NCI-H82 treated with DMSO at 0.1 percent for 48 hours (cell line): ENCODE data around the gene ABCC8.

ENCODE experiments used
- DNase-seq: peaks from one replicate; lab custom pipeline; 2025; ENCODE audit not compliant: unreplicated experiment; lab: John Stamatoyannopoulos, UW

ABCC8 gene

GRCh38 chr11:17476317-17477083 is at the start of gene ABCC8:
TSS of gene ABCC8 (minus strand) at chr11:17476845. CDS start at chr11:17476776, 69 bp downstream.
- DNase-seq: no peak

- DNase-seq: no peak
These were observed 49.7 kb upstream of the ABCC8 start for GRCh38 chr11:17526326-17526725.

DNA sequence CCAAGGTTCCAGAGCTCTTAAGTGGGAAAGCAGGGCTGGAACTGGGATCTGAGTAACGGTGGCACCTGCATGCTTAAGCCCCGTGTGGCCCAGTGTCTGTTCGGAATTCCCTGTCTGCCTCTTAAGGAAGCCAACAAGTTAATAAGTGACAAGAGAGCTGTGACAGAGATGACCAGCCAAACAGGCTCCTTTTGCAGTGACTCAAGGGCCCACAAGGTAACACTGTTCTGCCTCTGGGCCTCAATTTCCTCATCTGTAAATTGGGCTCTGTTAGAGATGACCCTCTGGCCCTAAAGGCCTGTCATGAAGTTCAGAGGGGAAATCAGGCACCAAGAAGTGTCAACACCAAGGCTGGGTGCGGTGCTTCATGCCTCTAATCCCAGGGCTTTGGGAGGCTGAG is 48.9 kb upstream of the ABCC8 start:
- DNase-seq: no peak

- no peak for DNase-seq
These were observed 47.6 kb upstream of the ABCC8 start for GRCh38 chr11:17524221-17524620.

DNA sequence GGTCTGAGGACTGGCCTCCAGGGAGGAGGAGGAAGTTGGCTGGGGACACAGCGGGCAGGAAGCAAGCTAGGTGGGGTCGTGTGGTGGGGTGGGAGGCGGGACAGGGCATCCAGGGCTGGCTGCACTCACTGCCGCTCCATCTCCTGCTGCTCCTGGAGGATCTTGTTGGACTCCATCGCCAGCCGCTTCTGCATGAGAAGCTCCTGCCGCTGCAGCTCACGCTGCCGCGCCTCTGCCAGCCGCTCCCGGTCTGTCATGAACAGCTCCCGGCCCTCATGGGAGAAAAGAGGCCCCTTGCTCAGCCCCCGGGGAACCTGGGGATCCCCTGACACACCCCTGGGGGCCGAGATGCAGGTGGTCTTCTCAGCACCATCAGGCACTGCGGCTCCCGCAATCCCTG is 46.0 kb upstream of the ABCC8 start:
- no peak for DNase-seq

GRCh38 chr11:17521106-17521900 is 44.7 kb upstream of the ABCC8 start:
- no peak for DNase-seq

GRCh38 chr11:17519061-17519885 is 42.6 kb upstream of the ABCC8 start:
- no peak for DNase-seq

DNA sequence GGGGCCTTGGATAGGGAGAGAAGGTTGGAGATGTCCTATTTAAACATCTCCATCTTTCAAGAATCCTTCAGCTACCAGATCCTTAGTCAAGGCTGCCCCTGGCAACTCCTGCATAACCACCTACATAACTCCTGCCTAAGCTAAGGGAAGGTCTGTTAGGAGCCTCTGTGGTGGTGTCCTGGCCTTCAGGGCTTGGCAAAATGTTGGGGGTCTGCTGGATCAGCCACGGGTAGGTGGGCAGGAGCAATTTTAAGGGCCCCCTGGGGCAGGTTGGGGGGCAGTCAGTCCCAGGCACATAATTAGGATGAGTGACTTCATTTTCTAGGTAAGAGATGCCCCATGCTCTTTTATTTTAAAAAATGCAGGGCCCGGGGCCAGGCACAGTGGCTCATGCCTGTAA is 41.7 kb upstream of the ABCC8 start:
- DNase-seq: no peak

GRCh38 chr11:17517186-17517585 is 40.5 kb upstream of the ABCC8 start:
- no peak for DNase-seq

DNA sequence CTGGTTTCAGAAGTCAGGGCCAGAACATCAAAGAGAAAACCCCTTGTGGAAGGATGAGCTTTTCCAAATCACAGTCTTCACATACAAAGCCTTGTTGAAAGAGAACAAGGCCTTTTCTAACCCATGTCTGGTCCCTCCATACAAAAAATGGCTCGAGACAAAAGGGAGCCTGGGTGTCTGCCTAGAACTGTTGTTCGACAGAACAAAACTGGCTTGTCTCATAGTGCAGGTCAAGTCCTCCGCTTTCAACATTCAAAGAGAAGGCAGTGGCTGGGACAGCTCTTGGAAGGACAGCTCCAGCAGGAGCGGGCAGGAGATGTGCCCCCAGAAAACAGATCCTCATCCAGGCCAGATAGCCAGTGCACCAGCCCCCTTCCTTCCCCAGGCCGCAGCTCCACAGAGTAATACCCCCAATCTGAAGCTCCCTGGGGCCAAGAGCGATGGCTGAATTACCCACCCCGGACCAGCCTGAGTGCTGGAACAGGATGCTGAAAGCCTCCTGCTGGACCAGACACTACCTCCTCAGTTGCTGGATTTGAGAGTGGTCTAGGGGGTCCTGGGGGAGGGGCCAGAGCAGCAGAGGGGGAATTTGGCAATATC is 40.0 kb upstream of the ABCC8 start:
- no peak for DNase-seq

DNA sequence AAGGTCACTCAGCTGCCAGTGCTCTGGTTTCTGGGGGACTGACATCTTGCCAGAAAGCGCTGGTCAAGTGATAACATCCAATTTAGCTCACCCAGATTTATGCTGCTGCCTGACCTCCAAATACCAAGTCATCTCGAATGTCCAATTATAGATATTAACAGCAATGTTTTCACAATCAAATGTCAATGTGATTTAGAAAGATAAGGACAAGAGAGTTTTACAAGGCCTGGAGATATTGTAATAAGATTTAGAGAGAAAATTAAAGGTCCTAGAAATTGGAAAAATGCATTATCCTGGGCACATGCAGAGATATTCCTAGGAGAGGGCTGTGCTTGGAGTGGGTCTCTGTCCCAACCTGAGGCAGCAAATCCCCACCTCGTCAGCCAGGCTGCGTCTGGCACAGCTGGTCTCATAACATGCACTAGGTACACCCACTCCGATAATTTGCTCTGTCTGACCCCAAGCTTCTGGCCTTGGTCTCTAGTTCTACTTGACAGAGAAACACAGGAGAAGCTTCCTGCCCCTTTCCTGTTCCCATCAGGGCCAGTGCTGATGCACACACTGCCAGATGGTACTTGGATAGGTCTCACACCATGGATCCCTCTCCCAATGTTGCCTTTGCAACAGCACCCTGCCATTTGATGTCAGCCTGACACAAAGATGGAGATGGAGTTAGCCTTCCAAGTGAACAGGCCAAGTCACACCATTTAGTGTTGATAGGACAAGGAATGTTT is 39.0 kb upstream of the ABCC8 start:
- DNase-seq: no peak

GRCh38 chr11:17514476-17514875 is 37.8 kb upstream of the ABCC8 start:
- DNase-seq: no peak

- DNase-seq: no peak
These were observed 37.2 kb upstream of the ABCC8 start for GRCh38 chr11:17513853-17514252.

- no peak for DNase-seq
These were observed 35.5 kb upstream of the ABCC8 start for GRCh38 chr11:17512101-17512500.

GRCh38 chr11:17511571-17511970 is 34.9 kb upstream of the ABCC8 start:
- DNase-seq: peak; percentile 57

DNA sequence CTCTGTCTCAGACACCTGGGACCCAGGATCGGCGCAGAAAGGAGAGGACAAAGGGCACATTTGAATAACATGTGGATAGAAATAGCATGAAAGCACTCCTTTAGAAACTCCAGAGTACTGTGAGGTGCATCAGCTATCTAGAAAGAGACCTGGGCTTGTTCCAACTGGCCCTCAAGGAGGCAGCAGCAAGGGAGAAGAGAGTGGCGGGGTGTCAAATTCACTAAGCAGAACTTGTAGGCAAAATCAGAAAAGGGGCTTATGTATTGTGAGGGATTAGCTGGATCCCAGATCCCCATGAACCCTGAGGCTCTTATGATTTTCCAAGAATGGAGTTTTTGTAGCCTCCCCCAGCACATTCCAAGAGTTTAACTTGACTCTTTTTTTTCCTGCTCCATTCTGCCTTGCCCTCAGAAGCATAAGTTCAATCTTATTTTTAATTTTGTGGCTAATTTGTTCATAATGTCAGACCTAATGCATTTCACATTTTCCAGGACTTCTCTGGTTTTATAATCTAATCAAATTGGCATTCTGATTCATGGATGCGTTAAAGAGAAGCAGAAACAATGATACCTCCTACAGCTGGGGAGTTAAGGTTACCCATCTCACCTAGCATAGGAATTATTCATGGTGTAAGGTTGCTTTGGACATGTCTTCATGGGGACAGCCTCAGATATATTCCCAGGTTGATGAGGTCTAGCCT is 34.0 kb upstream of the ABCC8 start:
- DNase-seq: peak; percentile 39

- DNase-seq: no peak
These were observed 32.1 kb upstream of the ABCC8 start for GRCh38 chr11:17508791-17509190.

DNA sequence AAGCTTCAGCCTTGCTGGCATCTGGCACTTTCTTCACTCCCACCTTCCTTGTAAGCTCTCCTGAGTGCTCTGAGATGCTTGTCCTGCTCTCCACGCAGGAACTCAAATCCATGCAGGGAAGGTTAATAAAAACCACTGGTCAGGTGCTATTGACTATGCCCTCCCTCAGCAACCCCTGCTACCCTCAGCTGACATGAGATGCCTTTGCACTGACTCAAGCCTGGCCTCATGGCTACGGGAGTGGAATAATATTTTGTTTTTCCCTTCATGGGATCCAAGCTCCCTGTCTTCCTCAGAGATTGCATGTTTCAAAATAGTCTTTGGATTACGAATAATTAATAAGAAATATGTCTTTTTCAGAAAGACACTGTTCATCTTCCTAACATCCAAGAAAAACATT is 31.7 kb upstream of the ABCC8 start:
- DNase-seq: no peak

DNA sequence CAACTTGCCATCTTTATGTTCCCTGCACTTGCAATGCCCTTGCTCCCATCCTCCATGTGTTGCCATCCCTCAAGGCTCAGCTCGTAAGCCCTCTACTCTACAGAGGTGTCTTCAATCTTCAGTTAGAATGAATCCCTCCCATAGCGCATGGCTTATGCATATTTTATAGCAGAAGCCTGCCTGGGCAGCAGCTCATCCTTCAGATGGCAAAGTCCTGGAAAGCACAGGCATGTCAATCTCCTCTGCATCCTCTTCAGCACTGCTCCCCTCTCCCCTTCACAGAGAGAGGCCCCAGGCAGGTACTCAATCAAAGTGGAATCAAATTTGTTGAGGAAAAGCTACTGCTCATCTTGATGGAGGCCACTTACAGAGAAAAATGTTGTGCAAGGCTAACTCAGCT is 31.1 kb upstream of the ABCC8 start:
- DNase-seq: no peak

- no peak for DNase-seq
These were observed 30.3 kb upstream of the ABCC8 start for GRCh38 chr11:17506942-17507341.
